ENCODE results near the gene ARPC4.

- no peak for TF ChIP-seq POLR2A (IDR thresholded peaks at IDR 0.05; ENCODE audit: low read length)
- no peak for TF ChIP-seq GATA1 (IDR thresholded peaks at IDR 0.05; ENCODE audit: low read depth, low read length)
Measured at GRCh38 chr3:9828801-9829755, 36.2 kb downstream of the ARPC4 start.

Measured in erythroblast (primary cell).